Pancreas (tissue), 10 donors: ENCODE measurements around the gene ELAC1. TPM values are rescaled to one million over a fixed set of nuclear protein-coding genes. Genes with fewer than 3 reads are reported as not detected.
A peak's percentile ranks its signal among the peaks of the same experiment; 100 is the strongest.

Experiments used
- ATAC-seq, 4 donors: fragments of 200-7000 bp; cut with Tn5 transposase; one replicate each; pipeline versions ENCODE4 v1.8.0 to v1.9.1; 2020; ENCODE audit warnings: mild to moderate bottlenecking in 4 of 4, moderate library complexity in 4 of 4
- DNase-seq, 6 donors: peaks; one replicate each; pipeline ENCODE4 v3.0.0-alpha.2; 2020
- FAIRE-seq: peaks from 2 replicates; lab custom pipeline; 2012; peaks lifted over from hg19 to GRCh38; lab: Jason Lieb, UNC
- H3K27ac ChIP-seq, 4 donors: fragments of 200-600 bp; sonication (generic); 1 replicate in 3 of 4; 2 replicates in 1 of 4; pipeline versions ENCODE4 v1.5.0 to v1.8.0; 2020
- H3K27me3 ChIP-seq, 4 donors: fragments of 200-600 bp; one replicate each; pipeline ENCODE4 v1.8.0; 2021
- H3K36me3 ChIP-seq, 3 donors: fragments of 200-600 bp; sonication (generic) in 1 of 3; one replicate each; pipeline versions ENCODE4 v1.5.0 to v1.8.0; 2020 to 2021
- H3K4me1 ChIP-seq, 3 donors: fragments of 200-600 bp; one replicate each; pipeline ENCODE4 v1.8.0; 2021
- H3K4me3 ChIP-seq, 4 donors: fragments of 200-600 bp; sonication (generic) in 2 of 4; one replicate each; pipeline versions ENCODE4 v1.5.0 to v1.8.0; 2020 to 2021
- H3K9me3 ChIP-seq, 4 donors: fragments of 200-600 bp; one replicate each; pipeline ENCODE4 v1.8.0; 2021
- WGBS, 2 donors: extraction: QIAGEN DNeasy Blood & Tissue Kit; methylation state at CpG; one replicate each; pipeline ENCODE4 v1.1.7; 2013; 5-methylcytosine and 5-hydroxymethylcytosine counted together
- intact Hi-C, 3 donors: fragments of 100-400 bp; cut with DNase I; formaldehyde crosslinking; loops; one replicate each; pipeline versions ENCODE4 v1.11.1 to v1.14.2; 2022
- polyA plus RNA-seq, 2 donors: library from polyadenylated mRNA; stranded (reverse); fragments of 200-250 nt; gene quantifications; one replicate each; pipeline ENCODE4 v1.2.3, GENCODE V29; 2013
- total RNA-seq, 6 donors: library from RNA; stranded (reverse); fragmentation: NEBNext Ultra II Directional in 4 of 6; extraction: Animal tissue kit (Norgen Biotek cat#: 25700) in 4 of 6; gene quantifications; one replicate each; pipeline versions ENCODE4 v1.2.1 to v1.2.4, GENCODE V29; 2021 to 2023
- TF ChIP-seq, protein P1 (sequence below), 4 donors: fragments of 200-600 bp; sonication (generic) in 3 of 4; IDR thresholded peaks; one replicate each; pipeline versions ENCODE4 v1.5.0 to v1.8.0; 2021; ENCODE audit warnings: antibody characterized with exemption in 4 of 4
- donor health status: healthy with polysubstance abuse.
- donor health status: DM: no; HTN: no; CAD: no; lungs with moderate emphysema.
- donor health status: DM: no; HTN: no; CAD: no.
- donor health status: control.
- donor health status: control.
- donor health status: Bipolar disorder and iron deficiency.
- donor health status: DM: yes; HTN: yes; CAD: no.
- donor health status: DM: no; HTN: no; CAD: no.
- donor health status: DM: no; HTN: no; CAD: no.
- donor health status: DM: yes; HTN: yes; CAD: no.

Gene ELAC1, protein sequence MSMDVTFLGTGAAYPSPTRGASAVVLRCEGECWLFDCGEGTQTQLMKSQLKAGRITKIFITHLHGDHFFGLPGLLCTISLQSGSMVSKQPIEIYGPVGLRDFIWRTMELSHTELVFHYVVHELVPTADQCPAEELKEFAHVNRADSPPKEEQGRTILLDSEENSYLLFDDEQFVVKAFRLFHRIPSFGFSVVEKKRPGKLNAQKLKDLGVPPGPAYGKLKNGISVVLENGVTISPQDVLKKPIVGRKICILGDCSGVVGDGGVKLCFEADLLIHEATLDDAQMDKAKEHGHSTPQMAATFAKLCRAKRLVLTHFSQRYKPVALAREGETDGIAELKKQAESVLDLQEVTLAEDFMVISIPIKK
- 1 to 10 TPM; 5.2 to 7.5 (median 5.9) TPM for total RNA-seq
- 1 to 10 TPM; 4.9 to 9.7 TPM for polyA plus RNA-seq

DNA sequence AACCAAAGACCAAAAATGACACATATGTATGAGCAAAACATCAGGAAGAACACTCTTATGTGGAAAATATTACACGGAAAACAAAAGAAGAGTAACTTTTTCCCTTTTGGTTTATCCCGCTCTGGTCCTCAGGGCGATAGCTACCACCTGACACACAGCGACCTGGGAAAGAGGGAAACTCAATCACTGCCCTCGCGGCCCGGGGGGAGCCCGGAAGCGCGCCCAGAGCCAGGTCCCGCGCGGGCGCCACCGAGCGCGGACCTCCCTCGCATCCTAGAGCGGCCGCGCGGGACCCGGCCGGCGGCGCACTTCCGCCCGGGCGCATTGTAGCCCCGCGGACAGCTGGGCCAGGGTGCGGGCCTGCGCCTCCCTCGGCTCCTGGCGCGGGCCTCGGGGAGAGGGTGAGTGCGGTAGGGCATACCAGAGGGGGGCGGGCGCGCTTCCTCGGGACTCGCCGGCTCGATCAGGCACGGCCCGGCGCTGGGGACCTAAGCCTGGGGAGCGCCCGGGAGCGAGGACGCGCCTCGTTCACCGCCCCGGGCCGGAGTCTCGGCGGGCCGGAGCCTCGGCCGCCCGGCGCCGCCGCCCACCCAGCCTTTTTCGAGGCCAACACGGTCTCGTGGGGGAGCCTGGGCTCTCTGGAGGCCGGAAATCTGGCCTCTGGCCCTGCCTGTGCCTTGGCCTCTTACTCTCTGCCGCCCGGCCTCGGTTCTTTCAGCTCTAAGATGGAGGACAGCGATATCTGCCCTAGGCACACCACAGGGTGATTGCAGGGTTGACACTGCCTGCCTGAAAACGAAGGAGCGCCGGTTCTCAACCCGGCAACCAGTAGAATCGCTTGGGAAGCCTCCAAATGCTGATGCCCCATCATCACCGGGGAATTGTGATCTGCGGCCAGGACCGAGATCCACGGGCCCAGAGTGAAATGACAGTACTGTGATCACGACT lies at the start of gene ELAC1:
Gene ELAC1, plus strand, starts transcription at position 327 of the 948 bp plus-strand sequence. CDS start 6,365 bp downstream, outside the sequence.
- Histone ChIP-seq H3K4me3 (peak within 1 kb of the TSS; percentile 72 to 97 (median 75)), H3K27ac (peak within 1 kb of the TSS; percentile 97 to 98 (median 98)), H3K27me3 (no peaks in the 10 kb centered on the region), H3K36me3 (no peaks in the 10 kb centered on the region), H3K4me1 (peaks cover 10 to 18% (median 13%) of the 10 kb centered on the region in 3 donors), H3K9me3 (no peaks in the 10 kb centered on the region)
- FAIRE-seq (no peak), ATAC-seq (peak; percentile 95 to 98 (median 98)), DNase-seq (peak; percentile 73 to 92 (median 80))
- TF ChIP-seq, protein P1, sequence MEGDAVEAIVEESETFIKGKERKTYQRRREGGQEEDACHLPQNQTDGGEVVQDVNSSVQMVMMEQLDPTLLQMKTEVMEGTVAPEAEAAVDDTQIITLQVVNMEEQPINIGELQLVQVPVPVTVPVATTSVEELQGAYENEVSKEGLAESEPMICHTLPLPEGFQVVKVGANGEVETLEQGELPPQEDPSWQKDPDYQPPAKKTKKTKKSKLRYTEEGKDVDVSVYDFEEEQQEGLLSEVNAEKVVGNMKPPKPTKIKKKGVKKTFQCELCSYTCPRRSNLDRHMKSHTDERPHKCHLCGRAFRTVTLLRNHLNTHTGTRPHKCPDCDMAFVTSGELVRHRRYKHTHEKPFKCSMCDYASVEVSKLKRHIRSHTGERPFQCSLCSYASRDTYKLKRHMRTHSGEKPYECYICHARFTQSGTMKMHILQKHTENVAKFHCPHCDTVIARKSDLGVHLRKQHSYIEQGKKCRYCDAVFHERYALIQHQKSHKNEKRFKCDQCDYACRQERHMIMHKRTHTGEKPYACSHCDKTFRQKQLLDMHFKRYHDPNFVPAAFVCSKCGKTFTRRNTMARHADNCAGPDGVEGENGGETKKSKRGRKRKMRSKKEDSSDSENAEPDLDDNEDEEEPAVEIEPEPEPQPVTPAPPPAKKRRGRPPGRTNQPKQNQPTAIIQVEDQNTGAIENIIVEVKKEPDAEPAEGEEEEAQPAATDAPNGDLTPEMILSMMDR (IDR thresholded peaks at IDR 0.05), result no peak
- intact Hi-C loops, result no loop called here
- WGBS, 2 donors, result 0% methylated on average over 72 to 84 of the region's 84 CpGs

DNA sequence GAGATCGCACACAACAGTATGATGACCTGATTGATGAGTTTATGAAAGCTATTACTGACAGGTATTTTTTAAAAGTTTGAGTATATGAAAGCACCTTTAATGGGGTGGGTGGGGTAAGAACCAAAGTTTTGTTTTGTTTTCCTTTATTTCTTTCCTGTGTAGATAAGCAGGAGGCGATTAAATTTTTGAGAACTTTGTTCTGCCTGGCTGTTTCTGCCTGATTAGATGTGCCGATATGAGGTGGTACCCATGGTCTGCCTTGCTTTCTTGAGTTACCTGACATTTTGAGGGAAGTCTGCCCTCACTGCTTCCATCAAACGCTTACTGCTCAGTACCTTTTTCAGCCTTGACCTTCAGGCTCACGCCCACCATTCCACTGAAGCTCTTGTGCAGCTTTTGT lies 49.7 kb upstream of the ELAC1 start:
- DNase-seq (no peak), ATAC-seq (no peak), FAIRE-seq (no peak)
- H3K4me1 ChIP-seq, result no peaks in the 10 kb centered on the region
- H3K27me3 ChIP-seq, result no peaks in the 10 kb centered on the region
- TF ChIP-seq, protein P1 (IDR thresholded peaks at IDR 0.05), result no peak
- intact Hi-C loops, result no loop called here
- no peaks in the 10 kb centered on the region for H3K9me3 ChIP-seq
- H3K27ac ChIP-seq, result no peak overlapping the region
- H3K36me3 ChIP-seq, result peaks cover 0 to 9% (median 0%) of the 10 kb centered on the region in 3 donors
- 95% methylated on average over 5 of the region's 5 CpGs for WGBS, 2 donors
- H3K4me3 ChIP-seq, result no peak overlapping the region

DNA sequence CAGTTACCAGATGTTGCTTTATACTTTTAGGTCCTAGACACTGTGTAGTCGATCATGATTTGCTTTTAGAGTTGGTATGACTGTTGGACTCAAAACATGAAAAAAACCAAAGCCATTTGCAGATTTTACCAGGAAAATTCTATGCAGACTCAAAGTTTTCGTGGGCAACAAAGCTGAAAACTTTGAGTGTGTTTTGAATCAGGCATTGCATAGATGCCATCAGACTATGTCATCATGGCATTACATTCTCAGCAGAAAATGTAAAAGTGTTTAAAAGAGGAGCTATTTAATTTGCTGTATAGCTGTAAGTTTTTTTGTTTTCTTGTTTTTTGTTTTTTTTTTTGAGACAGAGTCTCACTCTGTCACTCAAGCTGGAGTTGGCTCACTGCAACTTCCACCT lies 43.5 kb upstream of the ELAC1 start:
- H3K27ac ChIP-seq, result no peak overlapping the region
- H3K4me3 ChIP-seq, result no peak overlapping the region
- FAIRE-seq (no peak), DNase-seq (no peak), ATAC-seq (no peak)
- peaks cover 0 to 21% (median 0%) of the 10 kb centered on the region in 3 donors for H3K36me3 ChIP-seq
- intact Hi-C loops, result no loop called here
- no peaks in the 10 kb centered on the region for H3K9me3 ChIP-seq
- TF ChIP-seq, protein P1 (IDR thresholded peaks at IDR 0.05), result no peak
- no peaks in the 10 kb centered on the region for H3K4me1 ChIP-seq
- 96% methylated on average over 2 of the region's 2 CpGs for WGBS, 2 donors
- H3K27me3 ChIP-seq, result no peaks in the 10 kb centered on the region

DNA sequence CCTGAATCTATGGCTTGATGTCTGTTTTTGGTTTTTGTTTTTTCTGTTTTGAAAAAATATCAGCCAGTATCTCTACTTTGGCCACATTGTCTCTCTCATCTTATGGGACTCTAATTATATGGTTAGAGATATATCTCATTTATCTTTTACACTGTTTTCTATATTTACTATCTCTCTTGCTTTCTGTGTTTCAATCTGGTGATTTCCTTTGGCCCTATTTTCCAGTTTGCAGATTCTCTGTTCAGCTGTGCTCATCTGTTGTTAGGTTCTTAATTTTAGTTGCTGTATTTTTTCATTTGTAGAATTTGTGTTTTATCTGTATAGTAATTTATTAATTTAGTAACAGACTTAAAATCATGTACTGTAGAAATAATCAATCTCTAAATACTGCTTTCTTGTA lies 41.3 kb upstream of the ELAC1 start:
- Histone ChIP-seq H3K36me3 (peaks cover 0 to 12% (median 0%) of the 10 kb centered on the region in 3 donors), H3K9me3 (no peaks in the 10 kb centered on the region), H3K27ac (no peak overlapping the region), H3K4me3 (no peak overlapping the region), H3K4me1 (no peaks in the 10 kb centered on the region), H3K27me3 (no peaks in the 10 kb centered on the region)
- no peak for ATAC-seq
- no peak for DNase-seq
- no peak for FAIRE-seq
- intact Hi-C loops, result no loop called here
- TF ChIP-seq, protein P1 (IDR thresholded peaks at IDR 0.05), result no peak
